IPS DF 6.9 (cell line): ENCODE results near the gene FBXO33.

Experiments used
- DNase-seq: peaks from one replicate; pipeline ENCODE4 v3.0.0-alpha.2; 2013; ENCODE audit warnings: low read depth, low spot score
- H3K27ac ChIP-seq: one replicate; pipeline ENCODE4 v1.5.1; 2013; ENCODE audit warnings: low read length, control low read depth
- H3K27me3 ChIP-seq: 2 replicates; pipeline ENCODE4 v1.6.1; 2013; ENCODE audit warnings: mild to moderate bottlenecking, low read length; ENCODE audit not compliant: control insufficient read depth, insufficient read depth
- H3K36me3 ChIP-seq: 2 replicates; pipeline ENCODE4 v1.6.1; 2013; ENCODE audit warnings: low read length; ENCODE audit not compliant: control insufficient read depth, insufficient read depth
- H3K4me1 ChIP-seq: 2 replicates; pipeline ENCODE4 v1.6.1; 2013; ENCODE audit warnings: low read length; ENCODE audit not compliant: control insufficient read depth, insufficient read depth
- H3K4me3 ChIP-seq: 2 replicates; pipeline ENCODE4 v1.5.1; 2013; ENCODE audit warnings: mild to moderate bottlenecking, low read length
- H3K9me3 ChIP-seq: 2 replicates; pipeline ENCODE4 v1.6.1; 2013; ENCODE audit warnings: low read length, inconsistent platforms; ENCODE audit not compliant: control insufficient read depth, insufficient read depth
- WGBS: extraction: QIAGEN DNeasy Blood & Tissue Kit; methylation state at CpG from one replicate; pipeline ENCODE4 v1.1.7; 2013; ENCODE audit warnings: mixed read lengths, missing lambda C conversion rate; ENCODE audit not compliant: insufficient read length, insufficient coverage; 5-methylcytosine and 5-hydroxymethylcytosine counted together

FBXO33 gene

DNA sequence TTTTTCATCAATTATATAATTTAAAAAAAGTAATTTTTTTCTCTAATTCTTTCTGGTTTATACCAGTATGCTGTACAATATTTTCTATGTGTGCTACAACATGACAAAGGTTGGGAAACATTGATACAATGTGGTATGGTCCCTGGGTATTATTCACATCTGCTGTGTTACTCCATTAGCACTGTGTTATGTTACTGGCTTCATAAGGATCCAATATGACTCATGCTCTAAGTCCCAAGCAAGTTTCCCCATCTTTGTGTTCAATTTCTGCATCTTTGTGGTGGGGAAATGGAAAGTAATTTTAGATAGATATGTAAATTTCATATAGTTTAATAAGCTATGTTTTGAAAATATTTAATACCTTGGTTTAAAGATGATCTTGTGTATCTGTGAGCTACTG lies 35.8 kb downstream of the FBXO33 start:
- H3K9me3 ChIP-seq: no peaks in the 10 kb centered on the region
- DNase-seq: no peak

DNA sequence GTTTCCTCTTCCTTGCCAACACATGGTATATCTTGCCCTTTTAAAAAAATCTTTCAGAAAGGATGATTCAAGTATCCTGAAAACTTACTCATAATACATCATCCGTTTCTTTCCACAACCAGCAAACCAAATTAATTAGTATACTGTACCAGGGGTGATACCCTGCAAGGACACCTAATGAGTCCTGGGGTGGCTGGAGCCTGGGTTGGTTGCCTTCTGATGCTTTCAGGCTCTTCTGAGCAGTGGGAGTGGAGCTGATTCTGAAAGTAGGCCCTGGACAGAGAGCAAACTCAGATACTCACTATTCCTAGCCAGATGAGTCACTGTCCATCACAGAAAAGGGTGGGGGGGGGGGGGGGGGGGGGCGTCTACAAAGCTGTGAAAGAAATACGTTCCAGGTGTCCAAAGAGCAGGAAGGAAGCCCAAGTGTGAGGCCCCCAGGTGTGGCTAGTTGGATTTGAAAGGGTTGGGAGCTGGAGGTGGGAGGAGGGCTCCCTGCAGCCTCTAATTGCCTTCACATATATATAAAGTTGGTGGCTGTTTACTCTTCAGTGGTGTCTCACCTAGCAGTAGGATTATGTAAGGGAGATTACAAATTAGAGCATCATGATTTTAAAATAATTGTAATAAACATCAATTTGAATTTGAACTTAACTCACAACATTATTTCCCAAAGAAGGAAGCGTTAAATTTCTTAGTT lies 36.5 kb downstream of the FBXO33 start:
- WGBS: 100% methylated on average over 1 of the region's 4 CpGs
- no peaks in the 10 kb centered on the region for H3K9me3 ChIP-seq
- H3K4me1 ChIP-seq: no peaks in the 10 kb centered on the region
- no peak for DNase-seq
- H3K4me3 ChIP-seq: no peak overlapping the region
- H3K27me3 ChIP-seq: no peaks in the 10 kb centered on the region
- H3K27ac ChIP-seq: no peak overlapping the region
- H3K36me3 ChIP-seq: peaks cover 5% of the 10 kb centered on the region; the same call in 1 of the 2 replicates

More for the DNA sequence above, 35.8 kb downstream of the FBXO33 start:
- H3K36me3 ChIP-seq: peaks cover 5% of the 10 kb centered on the region; the same call in 1 of the 2 replicates
- no peaks in the 10 kb centered on the region for H3K27me3 ChIP-seq
- no peaks in the 10 kb centered on the region for H3K4me1 ChIP-seq
- H3K27ac ChIP-seq: no peak overlapping the region
- no peak overlapping the region for H3K4me3 ChIP-seq

DNA sequence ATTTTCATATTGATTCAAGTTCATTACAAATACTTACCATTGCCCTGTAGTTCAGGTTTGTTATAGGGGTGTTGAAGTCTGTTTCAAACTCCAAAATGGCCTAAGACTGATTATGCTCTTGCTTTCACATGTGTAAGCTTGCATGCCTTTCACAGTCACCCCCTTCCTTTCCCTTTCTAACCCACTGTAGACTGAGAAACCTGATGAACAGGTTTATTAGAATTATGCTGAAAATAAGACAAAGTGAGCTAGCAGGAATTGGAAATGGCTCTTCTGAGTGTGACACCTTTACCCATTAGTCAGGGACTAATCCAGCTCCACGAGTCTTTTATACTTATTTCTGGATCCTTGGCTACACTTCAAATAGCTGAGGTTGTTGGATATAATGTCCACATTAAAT lies 38.9 kb downstream of the FBXO33 start:
- WGBS: no CpG with 5 or more reads among the region's 1 CpG
- Histone ChIP-seq H3K36me3 (0 out of 2 replicates have a peak, but pooled peaks cover 3% of the 10 kb centered on the region), H3K4me1 (no peaks in the 10 kb centered on the region), H3K4me3 (no peak overlapping the region), H3K9me3 (no peaks in the 10 kb centered on the region), H3K27ac (no peak overlapping the region), H3K27me3 (no peaks in the 10 kb centered on the region)
- no peak for DNase-seq

DNA sequence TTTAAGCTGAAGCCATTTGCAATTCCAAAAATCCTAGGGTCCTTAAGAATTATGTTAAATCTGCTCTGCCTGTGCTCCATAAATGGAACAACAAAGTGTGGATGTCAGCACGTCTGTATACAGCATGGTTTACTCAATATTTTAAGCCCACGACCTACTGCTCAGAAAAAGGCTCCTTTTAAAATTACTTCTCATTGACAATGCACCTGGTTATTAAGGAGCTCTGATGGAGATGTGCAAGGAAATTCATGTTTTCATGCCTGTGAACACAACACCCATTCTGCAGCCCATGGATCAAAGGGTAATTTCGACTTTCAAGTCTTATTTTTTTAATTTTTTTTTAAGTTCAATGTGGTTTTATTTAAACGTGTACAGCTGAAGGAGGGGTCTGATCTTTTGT lies 48.1 kb downstream of the FBXO33 start:
- DNase-seq: no peak
- Histone ChIP-seq H3K9me3 (no peaks in the 10 kb centered on the region), H3K27ac (no peak overlapping the region), H3K27me3 (no peaks in the 10 kb centered on the region), H3K36me3 (no peaks in the 10 kb centered on the region), H3K4me1 (no peaks in the 10 kb centered on the region), H3K4me3 (no peak overlapping the region)
- no CpG with 5 or more reads among the region's 4 CpGs for WGBS

DNA sequence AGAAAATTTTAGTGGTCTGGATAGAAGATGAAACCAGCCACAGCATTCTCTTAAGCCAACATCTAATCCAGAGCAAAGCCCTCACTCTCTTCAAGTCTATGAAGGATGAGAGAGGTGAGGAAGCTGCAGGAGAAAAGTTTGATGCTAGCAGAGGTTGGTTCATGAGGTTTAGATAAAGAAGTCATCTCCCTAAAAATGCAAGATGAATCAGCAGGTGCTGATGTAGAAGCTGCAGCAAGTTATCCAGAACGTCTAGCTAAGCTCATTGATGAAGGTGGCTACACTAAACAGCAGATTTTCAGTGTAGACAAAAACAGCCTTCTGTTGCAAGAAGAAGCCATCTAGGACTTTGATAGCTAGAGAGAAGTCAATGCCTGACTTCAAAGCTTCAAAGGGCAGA lies 48.5 kb downstream of the FBXO33 start:
- WGBS: no CpG with 5 or more reads among the region's 1 CpG
- H3K27ac ChIP-seq: no peak overlapping the region
- no peak for DNase-seq
- no peak overlapping the region for H3K4me3 ChIP-seq
- H3K9me3 ChIP-seq: no peaks in the 10 kb centered on the region
- no peaks in the 10 kb centered on the region for H3K4me1 ChIP-seq
- H3K36me3 ChIP-seq: no peaks in the 10 kb centered on the region
- H3K27me3 ChIP-seq: no peaks in the 10 kb centered on the region

DNA sequence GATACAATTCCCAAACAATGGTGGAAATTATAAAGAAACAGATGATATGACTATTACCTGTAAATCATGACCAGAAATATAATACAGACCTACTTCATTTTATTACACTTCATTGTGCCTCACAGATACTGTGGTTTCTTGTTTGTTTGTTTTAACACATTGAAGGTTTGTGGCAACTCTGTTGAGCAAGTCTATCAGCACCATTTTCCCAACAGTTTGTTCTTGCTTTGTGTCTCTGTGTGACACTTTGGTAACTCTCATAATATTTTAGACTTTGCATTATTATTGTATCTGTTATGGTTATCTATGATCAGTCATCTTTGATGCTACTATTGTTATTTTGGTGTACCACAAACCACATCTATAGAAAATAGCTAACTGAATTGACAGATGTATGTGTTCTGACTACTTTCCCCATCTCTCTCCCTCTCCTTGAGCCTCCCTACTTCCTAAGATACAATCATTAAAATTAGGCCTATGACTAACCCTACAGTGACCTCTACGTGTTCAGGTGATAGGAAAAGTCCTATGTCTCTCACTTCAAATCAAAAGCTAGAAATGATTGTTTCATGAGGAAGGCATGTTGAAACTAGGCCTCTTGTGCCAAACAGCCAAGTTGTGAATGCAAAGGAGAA lies 49.1 kb downstream of the FBXO33 start:
- H3K27ac ChIP-seq: no peak overlapping the region
- H3K27me3 ChIP-seq: no peaks in the 10 kb centered on the region
- no peak overlapping the region for H3K4me3 ChIP-seq
- H3K9me3 ChIP-seq: no peaks in the 10 kb centered on the region
- no peaks in the 10 kb centered on the region for H3K36me3 ChIP-seq
- DNase-seq: no peak
- H3K4me1 ChIP-seq: no peaks in the 10 kb centered on the region
- no CpG with 5 or more reads among the region's 1 CpG for WGBS

DNA sequence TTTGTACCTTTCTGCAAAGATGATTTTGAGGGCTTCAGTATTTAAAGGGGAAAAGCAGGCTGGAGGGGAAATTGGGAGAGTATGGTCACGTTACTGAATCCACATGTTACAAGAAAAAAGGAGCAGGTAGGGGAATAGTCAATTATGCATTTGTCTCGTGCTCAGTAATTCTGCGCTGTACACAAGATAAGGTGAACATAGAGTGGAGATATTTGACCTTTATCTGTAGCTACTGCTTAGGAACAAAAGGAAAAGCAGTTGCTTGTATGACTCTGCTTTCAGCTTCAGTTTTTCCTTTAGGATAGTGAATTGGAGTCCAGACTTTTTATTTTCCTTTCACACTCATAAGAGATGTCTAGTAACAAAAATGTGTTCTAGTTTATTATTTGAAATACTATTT lies 49.8 kb downstream of the FBXO33 start:
- WGBS: no CpG with 5 or more reads among the region's 3 CpGs
- DNase-seq: no peak
- no peaks in the 10 kb centered on the region for H3K27me3 ChIP-seq

DNA sequence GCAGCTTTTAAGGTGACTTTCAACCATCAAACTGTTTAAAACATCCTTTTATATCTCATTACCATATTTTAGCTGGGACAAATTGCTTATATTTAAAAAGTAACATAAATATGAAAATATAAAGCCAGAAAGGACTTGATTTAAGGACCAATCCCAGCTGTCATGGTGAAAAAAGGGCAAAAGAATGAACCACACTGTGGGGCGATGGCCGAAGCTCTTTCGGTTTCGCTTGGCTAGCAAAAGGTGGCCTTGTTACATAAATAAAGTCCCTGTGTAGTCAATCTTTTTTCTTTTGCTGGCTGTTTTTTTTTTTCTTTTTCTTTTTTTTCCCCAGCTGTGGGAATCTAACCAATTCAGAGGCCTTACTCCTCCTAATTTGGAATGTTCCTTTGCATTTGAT lies 50.9 kb downstream of the FBXO33 start:
- no peaks in the 10 kb centered on the region for H3K36me3 ChIP-seq
- no peak overlapping the region for H3K27ac ChIP-seq
- no peaks in the 10 kb centered on the region for H3K4me1 ChIP-seq
- WGBS: no CpG with 5 or more reads among the region's 4 CpGs
- no peaks in the 10 kb centered on the region for H3K27me3 ChIP-seq
- no peak for DNase-seq
- H3K4me3 ChIP-seq: no peak overlapping the region
- H3K9me3 ChIP-seq: no peaks in the 10 kb centered on the region

More for the DNA sequence above, 49.8 kb downstream of the FBXO33 start:
- no peak overlapping the region for H3K27ac ChIP-seq
- no peaks in the 10 kb centered on the region for H3K9me3 ChIP-seq
- no peaks in the 10 kb centered on the region for H3K4me1 ChIP-seq
- no peak overlapping the region for H3K4me3 ChIP-seq
- no peaks in the 10 kb centered on the region for H3K36me3 ChIP-seq

DNA sequence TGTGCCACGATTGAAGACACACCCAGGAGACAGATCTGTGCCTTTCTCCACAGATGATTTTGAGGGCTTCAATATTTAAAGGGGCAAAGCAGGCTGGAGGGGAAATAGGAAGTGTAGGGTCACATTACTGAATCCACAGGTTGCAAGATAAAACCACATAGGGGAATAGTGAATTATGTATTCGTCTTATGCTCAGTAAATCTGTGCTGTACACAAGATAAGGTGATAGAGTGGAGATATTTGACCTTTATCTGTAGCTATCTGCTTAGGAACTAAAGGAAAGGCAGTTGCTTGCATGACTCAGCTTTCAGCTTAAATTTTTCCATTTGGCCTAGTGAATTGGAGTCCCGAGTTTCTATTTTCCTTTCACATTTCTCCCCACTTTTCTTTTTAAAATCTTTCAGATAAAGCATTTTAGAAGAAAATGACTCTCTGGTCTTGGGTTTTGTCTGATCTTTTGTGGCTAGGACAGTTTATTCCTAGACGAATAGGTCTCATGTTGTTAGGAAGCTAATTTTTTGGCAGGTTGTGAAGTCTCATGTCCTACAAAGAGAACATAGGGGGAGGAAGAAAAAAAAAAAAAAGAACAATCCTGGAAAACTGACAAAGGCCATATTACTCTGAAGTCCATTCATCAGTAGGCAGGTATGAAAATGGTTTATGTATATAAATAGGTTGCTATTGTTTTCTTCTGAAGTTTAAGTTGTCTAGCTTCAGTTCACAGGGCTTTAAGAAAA lies 55.4 kb downstream of the FBXO33 start:
- DNase-seq: no peak
- WGBS: no CpG with 5 or more reads among the region's 4 CpGs
- Histone ChIP-seq H3K9me3 (no peaks in the 10 kb centered on the region), H3K4me1 (no peaks in the 10 kb centered on the region), H3K4me3 (no peak overlapping the region), H3K27ac (no peak overlapping the region), H3K36me3 (no peaks in the 10 kb centered on the region), H3K27me3 (no peaks in the 10 kb centered on the region)

DNA sequence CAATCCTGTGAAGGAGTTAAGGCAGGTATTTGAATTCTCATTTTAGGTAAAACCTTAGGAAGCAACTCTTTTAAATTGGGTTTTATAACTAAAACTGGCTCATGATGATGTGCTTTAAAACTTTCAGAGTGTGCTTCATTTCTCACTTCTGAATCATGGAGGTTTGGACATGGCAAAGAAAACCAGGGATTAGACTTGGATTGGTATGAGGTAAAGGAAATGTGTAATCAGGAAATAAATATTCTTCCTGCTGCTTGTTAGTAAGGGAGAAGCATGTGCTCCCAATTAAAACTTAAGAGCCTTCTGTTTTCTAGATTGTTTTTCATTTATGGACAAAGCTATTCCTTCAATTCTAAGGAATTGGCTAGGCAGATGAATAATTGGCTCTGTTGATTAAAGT lies 57.4 kb downstream of the FBXO33 start:
- Histone ChIP-seq H3K4me3 (no peak overlapping the region), H3K27me3 (no peaks in the 10 kb centered on the region), H3K9me3 (no peaks in the 10 kb centered on the region), H3K27ac (no peak overlapping the region), H3K36me3 (no peaks in the 10 kb centered on the region), H3K4me1 (no peaks in the 10 kb centered on the region)
- DNase-seq: no peak
